ENCODE measurements around the gene IQCH. TPM values are rescaled to one million over a fixed set of nuclear protein-coding genes. Genes with fewer than 3 reads are reported as not detected.

IQCH gene
- total RNA-seq, 1 donor from 2014 or later = 4.5 TPM

DNA sequence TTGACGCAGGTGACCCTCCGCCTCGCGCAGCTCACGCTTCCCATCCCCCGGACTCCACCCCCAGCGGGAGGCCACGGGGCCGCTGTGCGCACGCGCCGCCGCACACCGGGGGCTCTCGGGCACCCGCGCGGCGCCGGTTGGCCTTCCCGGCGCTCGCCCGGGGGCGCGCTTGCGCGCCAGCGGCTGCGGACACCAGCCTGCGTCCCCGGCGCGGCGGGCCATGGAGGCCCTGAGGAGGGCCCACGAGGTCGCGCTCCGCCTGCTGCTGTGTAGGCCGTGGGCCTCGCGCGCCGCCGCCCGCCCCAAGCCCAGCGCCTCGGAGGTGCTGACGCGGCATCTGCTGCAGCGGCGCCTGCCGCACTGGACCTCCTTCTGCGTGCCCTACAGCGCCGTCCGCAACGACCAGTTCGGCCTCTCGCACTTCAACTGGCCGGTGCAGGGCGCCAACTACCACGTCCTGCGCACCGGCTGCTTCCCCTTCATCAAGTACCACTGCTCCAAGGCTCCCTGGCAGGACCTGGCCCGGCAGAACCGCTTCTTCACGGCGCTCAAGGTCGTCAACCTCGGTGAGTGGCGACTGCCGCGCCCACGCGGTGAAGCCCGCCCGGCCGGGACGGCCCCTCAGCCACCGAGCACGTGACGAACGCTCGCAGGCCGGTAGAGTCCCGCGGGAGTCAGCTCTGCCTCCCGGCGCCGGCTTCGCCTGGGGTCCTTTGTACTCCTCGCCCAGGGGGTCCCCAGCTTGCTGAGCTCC is 266.6 kb downstream of the IQCH start, which contains the start of gene C15orf61:
Gene C15orf61, plus strand, starts transcription at position 103 of the 754 bp plus-strand sequence. Its CDS starts 118 bp downstream, at position 221.
- peaks cover 2% of the 10 kb centered on the region for H3K27me3 Mint-ChIP-seq (ENCODE audit: unreplicated experiment)
- H3K9me3 Mint-ChIP-seq (ENCODE audit: unreplicated experiment) = peaks cover 2% of the 10 kb centered on the region
- H3K4me1 Mint-ChIP-seq (ENCODE audit: low read depth, unreplicated experiment) = peaks cover 14% of the 10 kb centered on the region
- peak within 1 kb of the TSS; percentile 94 for H3K27ac Mint-ChIP-seq (ENCODE audit: unreplicated experiment)
- H3K36me3 Mint-ChIP-seq (ENCODE audit: unreplicated experiment) = no peaks in the 10 kb centered on the region
- TF ChIP-seq CTCF (IDR thresholded peaks at IDR 0.05; ENCODE audit: partially characterized antibody, unreplicated experiment) = no peak
- DNase-seq = peak; percentile 86
- H3K4me3 Mint-ChIP-seq (ENCODE audit: unreplicated experiment) = peak within 1 kb of the TSS; percentile 88

DNA sequence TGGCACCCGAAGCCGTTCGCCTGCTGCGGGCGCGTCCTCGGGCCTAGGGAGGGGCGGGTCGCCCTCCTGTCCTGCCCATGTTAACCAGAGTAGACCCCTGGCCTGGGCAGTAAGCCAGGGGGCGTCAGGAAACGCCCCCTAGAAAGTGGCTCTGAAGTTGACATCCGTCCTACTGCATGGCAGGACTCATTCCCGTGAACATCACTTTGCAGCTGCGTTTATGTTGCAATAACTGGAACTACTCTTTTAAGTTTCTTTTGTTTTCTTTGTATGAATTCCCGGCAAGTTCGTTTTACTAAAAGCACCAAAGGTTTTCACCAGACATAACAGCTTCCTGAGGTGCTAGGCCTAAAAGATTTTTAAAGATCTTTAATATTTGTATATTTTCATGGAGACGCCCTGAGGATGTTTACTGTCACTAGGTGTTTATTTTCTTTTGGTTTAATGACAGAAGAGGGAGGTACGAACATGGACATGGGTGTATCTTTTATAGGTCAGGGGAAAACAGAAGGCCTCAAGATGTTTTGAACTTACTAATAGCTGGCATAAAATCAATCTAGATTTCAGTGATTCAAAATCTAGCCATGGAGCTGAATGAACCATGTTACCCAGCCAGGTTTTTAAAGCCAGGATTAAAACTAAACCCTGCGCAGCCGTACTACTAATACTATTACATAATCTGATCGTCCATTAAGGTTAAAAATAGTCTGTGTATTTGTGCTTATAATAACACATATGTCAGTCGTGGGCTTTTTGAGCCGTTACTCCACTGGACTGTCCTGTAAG is 267.4 kb downstream of the IQCH start:
- TF ChIP-seq CTCF (IDR thresholded peaks at IDR 0.05; ENCODE audit: partially characterized antibody, unreplicated experiment) = no peak
- Mint-ChIP-seq H3K27ac (ENCODE audit: unreplicated experiment) (peak overlapping the region; percentile 83), H3K4me3 (ENCODE audit: unreplicated experiment) (peak overlapping the region; percentile 88), H3K27me3 (ENCODE audit: unreplicated experiment) (peaks cover 2% of the 10 kb centered on the region), H3K9me3 (ENCODE audit: unreplicated experiment) (peaks cover 2% of the 10 kb centered on the region), H3K4me1 (ENCODE audit: low read depth, unreplicated experiment) (peaks cover 14% of the 10 kb centered on the region), H3K36me3 (ENCODE audit: unreplicated experiment) (no peaks in the 10 kb centered on the region)
- no peak for DNase-seq

DNA sequence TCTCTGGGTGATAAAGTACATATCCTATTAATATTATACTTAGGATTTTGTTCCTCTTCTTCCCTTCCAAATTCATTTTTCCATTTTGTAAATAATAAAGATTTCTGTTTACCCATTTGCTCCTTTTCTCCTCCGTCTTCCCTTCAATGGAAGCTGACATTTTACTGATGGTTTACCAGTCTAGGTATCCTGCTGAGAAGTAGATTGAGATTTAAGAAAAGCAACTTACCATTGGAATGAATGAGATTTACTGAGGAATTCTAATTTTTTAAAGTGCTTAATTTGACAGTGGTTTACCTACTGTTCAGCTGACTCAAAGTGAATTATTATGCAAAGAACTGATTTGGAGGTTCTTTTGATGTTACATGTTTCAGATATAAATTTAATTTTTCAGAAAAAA is 268.7 kb downstream of the IQCH start:
- peaks cover 21% of the 10 kb centered on the region for H3K4me1 Mint-ChIP-seq (ENCODE audit: low read depth, unreplicated experiment)
- H3K27ac Mint-ChIP-seq (ENCODE audit: unreplicated experiment) = no peak overlapping the region
- DNase-seq = no peak
- no peak for TF ChIP-seq CTCF (IDR thresholded peaks at IDR 0.05; ENCODE audit: partially characterized antibody, unreplicated experiment)
- peak overlapping the region; percentile 88 for H3K4me3 Mint-ChIP-seq (ENCODE audit: unreplicated experiment)
- H3K9me3 Mint-ChIP-seq (ENCODE audit: unreplicated experiment) = peaks cover 2% of the 10 kb centered on the region
- H3K27me3 Mint-ChIP-seq (ENCODE audit: unreplicated experiment) = no peaks in the 10 kb centered on the region
- no peaks in the 10 kb centered on the region for H3K36me3 Mint-ChIP-seq (ENCODE audit: unreplicated experiment)

DNA sequence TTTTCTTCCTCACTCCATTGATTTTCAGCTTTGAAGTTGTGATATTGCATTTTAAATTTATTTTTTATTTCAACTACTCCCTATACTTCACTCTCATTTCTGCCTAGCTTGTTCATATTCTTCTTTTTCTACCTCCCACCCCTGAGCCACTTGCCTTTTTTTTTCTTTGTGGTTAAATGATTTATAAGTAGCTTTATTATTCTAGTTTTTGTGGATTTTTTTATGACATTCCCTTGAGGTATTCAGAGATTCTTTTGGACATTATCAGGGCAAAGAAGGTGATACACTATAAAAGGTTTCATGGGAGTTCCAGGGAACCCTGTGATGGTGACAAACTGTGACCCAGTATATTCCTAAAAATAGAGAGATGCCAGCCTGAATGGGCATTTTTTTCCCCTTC is 269.6 kb downstream of the IQCH start:
- no peaks in the 10 kb centered on the region for H3K27me3 Mint-ChIP-seq (ENCODE audit: unreplicated experiment)
- no peak for DNase-seq
- H3K27ac Mint-ChIP-seq (ENCODE audit: unreplicated experiment) = no peak overlapping the region
- peak overlapping the region; percentile 54 for H3K4me3 Mint-ChIP-seq (ENCODE audit: unreplicated experiment)
- peaks cover 24% of the 10 kb centered on the region for H3K4me1 Mint-ChIP-seq (ENCODE audit: low read depth, unreplicated experiment)
- no peak for TF ChIP-seq CTCF (IDR thresholded peaks at IDR 0.05; ENCODE audit: partially characterized antibody, unreplicated experiment)
- peaks cover 2% of the 10 kb centered on the region for H3K9me3 Mint-ChIP-seq (ENCODE audit: unreplicated experiment)
- H3K36me3 Mint-ChIP-seq (ENCODE audit: unreplicated experiment) = no peaks in the 10 kb centered on the region

- no peak for TF ChIP-seq CTCF (IDR thresholded peaks at IDR 0.05; ENCODE audit: partially characterized antibody, unreplicated experiment)
- Mint-ChIP-seq H3K4me3 (ENCODE audit: unreplicated experiment) (no peak overlapping the region), H3K27me3 (ENCODE audit: unreplicated experiment) (peaks cover 2% of the 10 kb centered on the region), H3K9me3 (ENCODE audit: unreplicated experiment) (no peaks in the 10 kb centered on the region), H3K36me3 (ENCODE audit: unreplicated experiment) (no peaks in the 10 kb centered on the region), H3K4me1 (ENCODE audit: low read depth, unreplicated experiment) (peaks cover 13% of the 10 kb centered on the region), H3K27ac (ENCODE audit: unreplicated experiment) (no peak overlapping the region)
- no peak for DNase-seq
Observed at GRCh38 chr15:67528513-67528912, 273.9 kb downstream of the IQCH start.
